ENCODE measurements around the gene FPGT. TPM values are rescaled to one million over a fixed set of nuclear protein-coding genes. Genes with fewer than 3 reads are reported as not detected.

Gene FPGT
- total and polyA plus RNA-seq, 5 donors from 2014 or later: 5.3 to 10.3 (median 6.0) TPM

Other genes starting within 250 kb of the FPGT start
- gene LRRIQ3, start 66 bp upstream of the FPGT start, total RNA-seq: 0.44 TPM
- gene LRRIQ3, start 66 bp upstream of the FPGT start, polyA plus RNA-seq: 1 to 10 TPM; 1.8 to 3.3 (median 2.6) TPM
- not detected for gene TNNI3K, start 37.1 kb downstream of the FPGT start, total RNA-seq
- gene TNNI3K, start 37.1 kb downstream of the FPGT start, polyA plus RNA-seq: under 1 TPM in 1 of 4 donors, not detected in 3; 0.41 TPM